ENCODE results near the gene PRKCE.
A peak's percentile ranks its signal among the peaks of the same experiment; 100 is the strongest.

PRKCE gene

DNA sequence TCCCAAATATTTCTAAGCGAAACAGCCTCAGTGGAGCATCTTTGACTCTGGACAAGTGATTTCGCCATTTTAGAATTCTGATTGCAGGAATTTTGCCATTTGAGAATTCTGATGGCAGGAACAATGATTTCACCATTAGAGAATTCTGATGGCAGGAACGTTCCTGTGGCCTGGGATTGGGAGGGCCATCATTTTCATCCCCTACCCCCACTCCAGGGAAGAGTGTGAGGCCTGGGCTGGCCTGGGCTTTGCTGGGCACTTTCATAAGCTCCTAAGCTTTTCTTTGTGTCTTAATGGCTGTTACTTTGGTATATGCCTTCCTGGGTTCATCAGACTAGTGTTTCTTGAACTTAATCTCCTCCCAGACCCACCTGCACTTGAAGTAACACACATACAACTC is 516.4 kb downstream of the PRKCE start:
- TF ChIP-seq, protein P1, sequence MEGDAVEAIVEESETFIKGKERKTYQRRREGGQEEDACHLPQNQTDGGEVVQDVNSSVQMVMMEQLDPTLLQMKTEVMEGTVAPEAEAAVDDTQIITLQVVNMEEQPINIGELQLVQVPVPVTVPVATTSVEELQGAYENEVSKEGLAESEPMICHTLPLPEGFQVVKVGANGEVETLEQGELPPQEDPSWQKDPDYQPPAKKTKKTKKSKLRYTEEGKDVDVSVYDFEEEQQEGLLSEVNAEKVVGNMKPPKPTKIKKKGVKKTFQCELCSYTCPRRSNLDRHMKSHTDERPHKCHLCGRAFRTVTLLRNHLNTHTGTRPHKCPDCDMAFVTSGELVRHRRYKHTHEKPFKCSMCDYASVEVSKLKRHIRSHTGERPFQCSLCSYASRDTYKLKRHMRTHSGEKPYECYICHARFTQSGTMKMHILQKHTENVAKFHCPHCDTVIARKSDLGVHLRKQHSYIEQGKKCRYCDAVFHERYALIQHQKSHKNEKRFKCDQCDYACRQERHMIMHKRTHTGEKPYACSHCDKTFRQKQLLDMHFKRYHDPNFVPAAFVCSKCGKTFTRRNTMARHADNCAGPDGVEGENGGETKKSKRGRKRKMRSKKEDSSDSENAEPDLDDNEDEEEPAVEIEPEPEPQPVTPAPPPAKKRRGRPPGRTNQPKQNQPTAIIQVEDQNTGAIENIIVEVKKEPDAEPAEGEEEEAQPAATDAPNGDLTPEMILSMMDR (IDR thresholded peaks at IDR 0.05; ENCODE audit: low read depth, low read length): no peak
- H3K4me3 ChIP-seq (replicated peaks in 1 of 2; ENCODE audit: low read depth in 2 of 2, low read length in 2 of 2): no peak overlapping the region
- DNase-seq (ENCODE audit: low read depth in 2 of 2): no peak

DNA sequence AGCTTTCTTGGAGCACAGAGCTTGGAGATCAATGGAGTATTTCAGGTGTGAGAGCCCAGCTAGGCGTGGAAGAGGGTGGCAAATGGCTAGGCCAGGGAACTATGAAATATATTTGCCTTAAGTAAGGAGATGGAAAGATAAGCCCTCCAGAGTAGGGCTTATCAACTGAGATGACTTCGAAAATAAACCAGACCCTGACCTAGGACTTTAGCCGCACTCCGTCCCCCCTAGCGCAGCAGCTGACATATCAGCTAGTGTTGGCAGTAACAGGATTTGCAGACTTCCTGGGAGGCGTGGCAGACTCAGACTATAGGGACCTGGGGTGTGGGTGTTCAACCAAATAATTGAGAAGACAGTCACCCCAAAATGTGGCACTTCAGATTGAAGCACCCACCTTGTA is 518.0 kb downstream of the PRKCE start:
- H3K4me3 ChIP-seq (replicated peaks in 1 of 2; ENCODE audit: low read depth in 2 of 2, low read length in 2 of 2): no peak overlapping the region
- TF ChIP-seq, protein P1 (IDR thresholded peaks at IDR 0.05; ENCODE audit: low read depth, low read length): no peak
- no peak for DNase-seq (ENCODE audit: low read depth in 2 of 2)

DNA sequence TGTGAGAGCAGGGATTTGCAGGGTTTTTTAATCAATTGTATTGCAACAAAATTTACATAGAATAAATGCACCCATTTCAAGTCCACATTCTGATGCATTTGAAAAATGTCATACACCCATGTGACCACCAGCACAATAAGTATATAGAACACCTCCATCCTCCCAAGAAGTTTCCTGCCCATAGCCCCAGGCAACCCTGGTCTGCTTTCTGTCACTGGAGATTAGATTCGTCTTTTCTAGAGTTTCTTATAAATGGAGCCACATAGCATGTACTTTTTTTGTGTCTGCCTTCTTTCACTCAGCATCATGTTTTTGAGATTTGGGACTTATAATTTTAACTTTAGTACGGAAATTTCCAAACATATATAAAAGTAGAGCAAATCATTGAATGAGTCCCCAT is 518.6 kb downstream of the PRKCE start:
- TF ChIP-seq, protein P1 (IDR thresholded peaks at IDR 0.05; ENCODE audit: low read depth, low read length): no peak
- DNase-seq (ENCODE audit: low read depth in 2 of 2): no peak
- no peak overlapping the region for H3K4me3 ChIP-seq (replicated peaks in 1 of 2; ENCODE audit: low read depth in 2 of 2, low read length in 2 of 2)

DNA sequence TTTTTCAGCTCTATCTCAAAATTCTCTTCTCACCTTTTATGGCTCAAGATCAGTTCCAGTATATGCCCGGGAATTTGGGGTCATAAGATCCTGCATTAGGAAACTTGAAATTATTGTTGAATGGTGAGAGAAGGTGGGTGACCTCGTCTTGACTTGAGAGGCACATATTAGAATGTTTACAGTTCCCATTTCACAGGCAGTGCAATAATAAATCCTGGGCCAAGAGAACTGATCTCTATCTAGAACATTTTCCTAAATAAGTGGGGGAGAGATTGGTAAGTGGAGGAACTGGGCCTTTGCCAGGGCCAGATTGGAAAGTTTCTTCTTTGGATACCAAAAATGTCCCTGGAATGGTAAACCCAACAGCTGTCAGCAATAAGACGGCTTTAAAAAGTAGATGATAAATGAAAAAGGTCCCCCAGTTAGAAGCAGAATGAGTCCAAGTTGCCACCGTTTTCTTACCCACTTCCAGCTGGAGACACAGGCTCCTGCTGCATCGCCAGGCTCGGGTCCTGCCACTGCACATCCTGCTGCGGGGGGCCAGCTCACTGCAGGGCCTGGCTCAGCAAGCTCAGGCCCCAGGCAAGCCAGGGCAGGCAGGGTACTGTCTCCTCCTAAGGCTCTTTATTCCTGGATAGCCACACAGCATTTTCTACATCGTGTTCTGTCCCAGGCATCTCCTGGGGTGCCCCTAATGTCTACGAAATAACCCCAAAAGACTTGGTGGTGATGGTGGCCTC is 519.3 kb downstream of the PRKCE start:
- no peak for DNase-seq (ENCODE audit: low read depth in 2 of 2)
- H3K4me3 ChIP-seq (replicated peaks in 1 of 2; ENCODE audit: low read depth in 2 of 2, low read length in 2 of 2): no peak overlapping the region

DNA sequence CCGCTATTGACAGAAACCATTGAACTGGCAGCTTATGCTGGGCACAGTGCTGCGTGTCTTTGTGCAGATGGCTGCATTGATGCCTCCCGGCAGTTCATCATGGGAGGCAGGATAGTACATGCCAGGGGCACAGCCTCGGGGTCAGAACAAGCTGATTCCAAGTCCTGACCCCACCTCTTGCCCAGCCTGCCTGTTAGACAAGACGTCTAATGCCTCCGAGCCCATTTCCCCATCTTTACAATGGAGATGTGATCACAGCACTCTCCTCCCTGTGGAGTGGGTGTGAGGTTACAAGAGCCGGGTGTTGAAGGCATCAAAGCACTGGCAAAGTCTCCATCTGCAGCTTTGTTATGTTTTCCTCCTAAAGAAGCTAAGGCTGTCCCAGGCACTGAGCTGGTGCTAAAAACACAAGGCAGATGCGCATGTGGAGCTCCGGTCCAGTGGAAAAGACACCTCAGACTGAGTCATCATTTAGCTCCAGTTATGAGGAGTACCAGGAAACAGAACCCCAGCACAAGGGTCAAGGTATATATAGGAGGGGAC is 520.0 kb downstream of the PRKCE start:
- no peak overlapping the region for H3K4me3 ChIP-seq (replicated peaks in 1 of 2; ENCODE audit: low read depth in 2 of 2, low read length in 2 of 2)
- TF ChIP-seq, protein P1 (IDR thresholded peaks at IDR 0.05; ENCODE audit: low read depth, low read length): no peak
- peak; percentile 83 to 87 for DNase-seq (ENCODE audit: low read depth in 2 of 2)

More for the DNA sequence above, 519.3 kb downstream of the PRKCE start:
- TF ChIP-seq, protein P1 (IDR thresholded peaks at IDR 0.05; ENCODE audit: low read depth, low read length): no peak

DNA sequence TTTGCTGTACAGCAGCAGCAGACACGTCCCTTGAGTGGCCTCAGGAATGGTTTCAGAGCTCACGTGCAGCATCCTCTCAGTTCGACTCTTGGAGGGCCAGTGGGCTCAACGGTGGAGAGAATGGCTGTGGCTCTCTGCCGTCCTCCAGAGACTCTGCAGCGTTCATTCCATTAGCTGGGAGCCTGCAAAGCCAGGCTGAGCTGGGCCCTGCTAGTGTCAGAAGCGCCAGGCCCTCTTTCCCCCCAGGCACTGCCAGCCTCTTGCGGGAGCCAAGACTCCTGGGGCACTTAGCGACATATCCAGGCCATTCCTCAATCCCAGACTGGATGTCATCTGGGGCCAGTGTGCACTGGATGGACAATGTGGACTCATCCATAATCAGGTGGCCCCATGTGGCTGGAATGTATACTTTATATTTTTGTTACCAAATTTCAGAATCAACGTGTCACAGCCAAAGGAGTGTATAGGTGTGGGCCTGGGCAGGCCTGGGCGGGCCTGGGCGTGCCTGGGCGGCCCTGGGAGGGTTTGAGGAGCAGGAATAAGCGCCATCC is 520.6 kb downstream of the PRKCE start:
- TF ChIP-seq, protein P1 (IDR thresholded peaks at IDR 0.05; ENCODE audit: low read depth, low read length): peak; percentile 1
- H3K4me3 ChIP-seq (replicated peaks in 1 of 2; ENCODE audit: low read depth in 2 of 2, low read length in 2 of 2): no peak overlapping the region
- DNase-seq (ENCODE audit: low read depth in 2 of 2): no peak
